Testis (tissue), 2 donors: ENCODE measurements around the gene GPX5.

ENCODE experiments used
- CTCF ChIP-seq, 3 experiments: fragments of 450-650 bp in 2 of 3; fragments of 200-600 bp in 1 of 3; sonication (generic) in 1 of 3; IDR thresholded peaks; one replicate each; pipeline ENCODE4 v1.5.1; 2016 to 2019; ENCODE audit warnings: antibody characterized with exemption in 3 of 3, mild to moderate bottlenecking in 2 of 3, moderate library complexity in 1 of 3
- POLR2A ChIP-seq: fragments of 450-650 bp; IDR thresholded peaks from one replicate; pipeline ENCODE4 v1.6.1; 2017; ENCODE audit warnings: antibody characterized with exemption, mild to moderate bottlenecking, moderate library complexity

- TF ChIP-seq CTCF (IDR thresholded peaks at IDR 0.05), result no peak
- no peak for TF ChIP-seq POLR2A
Observed at GRCh38 chr6:28497306-28497705, 28.4 kb upstream of the GPX5 start.
